AG09319 (cell line): Measurements from ENCODE around the gene ASTN2.

Experiments used
- DNase-seq: peaks from one replicate; pipeline ENCODE4 v3.0.0-alpha.2; 2010; ENCODE audit warnings: low read depth; ENCODE audit errors: extremely low read depth
- CTCF ChIP-seq: IDR thresholded peaks from 2 replicates; pipeline ENCODE4 v1.5.1; 2011; ENCODE audit warnings: low read depth, mild to moderate bottlenecking, inconsistent platforms, low read length, moderate library complexity

ASTN2 gene

GRCh38 chr9:116713271-116713670 lies 701.6 kb downstream of the ASTN2 start:
- DNase-seq = no peak
- no peak for TF ChIP-seq CTCF

DNA sequence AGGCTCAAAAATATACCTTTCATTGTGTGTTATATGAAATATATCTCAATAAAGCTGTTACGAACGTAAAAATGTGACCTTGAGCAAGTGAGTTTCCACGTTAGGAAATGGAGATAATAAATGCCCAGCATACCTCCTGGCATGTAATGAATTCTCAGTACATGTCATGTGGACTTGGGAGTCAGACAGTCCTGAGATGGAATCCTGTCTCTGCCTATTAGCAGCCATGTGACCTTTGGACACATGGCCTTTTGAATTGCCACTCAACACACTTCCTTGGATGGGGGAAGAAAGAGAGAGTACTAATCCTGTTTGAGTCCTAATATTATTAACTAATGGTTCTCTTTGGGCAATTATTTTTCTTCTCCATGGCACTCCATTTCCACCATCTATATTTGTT lies 702.1 kb downstream of the ASTN2 start:
- DNase-seq = no peak
- TF ChIP-seq CTCF = no peak

DNA sequence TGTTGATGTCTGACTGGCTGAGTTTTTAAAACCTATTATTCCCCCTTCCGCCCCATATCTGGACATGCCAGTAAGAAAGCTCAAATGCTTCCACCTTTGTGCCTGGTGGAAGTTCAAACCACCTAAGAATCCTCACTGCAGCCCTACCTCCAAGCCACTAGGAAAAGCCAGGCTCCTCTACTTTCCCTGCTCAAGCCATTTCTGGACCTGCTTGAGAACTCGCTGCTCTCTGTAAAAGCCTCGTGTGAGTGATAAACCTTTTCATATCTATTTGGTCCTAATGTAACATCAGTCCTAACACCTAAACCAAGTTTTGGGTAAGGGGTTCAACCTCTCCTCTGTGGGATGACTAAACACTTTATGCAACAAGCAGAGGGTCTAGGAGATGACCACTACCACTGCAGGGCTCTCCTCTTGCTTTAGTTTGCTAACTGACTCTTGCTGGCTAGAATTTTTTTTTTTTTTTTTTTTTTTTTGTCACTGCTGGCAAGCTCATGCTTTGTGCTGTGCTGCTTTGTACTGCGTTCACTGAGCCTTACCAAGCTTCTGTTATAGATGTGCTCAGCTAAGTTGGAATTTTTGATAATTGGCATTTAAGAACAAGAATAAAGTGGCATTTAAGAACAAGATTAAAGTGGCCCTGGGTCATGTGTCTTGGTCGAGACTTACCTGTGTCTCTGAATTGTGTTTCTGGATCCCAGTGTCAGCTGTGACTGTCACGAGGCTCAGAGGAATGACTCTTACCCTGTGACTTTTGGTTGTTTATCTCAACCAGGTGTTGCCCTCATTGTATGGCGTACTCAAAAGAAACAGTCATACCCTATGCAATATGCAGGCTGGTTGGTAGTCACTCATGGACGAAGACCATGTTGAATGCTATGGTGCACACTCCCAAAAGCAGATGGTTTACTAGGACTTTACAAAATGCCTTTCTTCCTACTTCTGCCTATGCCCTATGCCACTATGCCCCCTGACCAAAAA lies 708.3 kb downstream of the ASTN2 start:
- no peak for TF ChIP-seq CTCF
- DNase-seq = no peak

GRCh38 chr9:116705531-116705930 lies 709.3 kb downstream of the ASTN2 start:
- DNase-seq = no peak

GRCh38 chr9:116704470-116704869 lies 710.4 kb downstream of the ASTN2 start:
- no peak for DNase-seq
- no peak for TF ChIP-seq CTCF

More at GRCh38 chr9:116705531-116705930, 709.3 kb downstream of the ASTN2 start:
- no peak for TF ChIP-seq CTCF

DNA sequence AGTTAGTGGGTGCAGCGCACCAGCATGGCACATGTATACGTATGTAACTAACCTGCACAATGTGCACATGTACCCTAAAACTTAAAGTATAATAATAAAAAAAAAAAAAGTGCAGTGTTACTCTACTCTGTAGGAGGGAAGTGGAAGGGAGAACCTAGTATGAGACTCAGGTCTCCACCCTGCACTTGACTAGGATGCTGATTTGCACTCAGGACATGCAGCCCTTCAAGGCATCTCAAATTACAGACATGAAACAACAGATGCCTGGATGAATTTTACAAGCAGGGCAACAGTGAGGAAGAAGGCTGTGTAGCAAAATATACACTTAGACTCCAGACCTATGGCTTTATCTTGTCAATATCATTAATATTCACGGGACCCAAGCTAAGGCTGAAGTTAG lies 711.2 kb downstream of the ASTN2 start:
- DNase-seq = no peak
- TF ChIP-seq CTCF = no peak

GRCh38 chr9:116701940-116702642 lies 712.8 kb downstream of the ASTN2 start:
- no peak for DNase-seq
- TF ChIP-seq CTCF = no peak
